Measurements from ENCODE around the gene CLIP2. TPM values are rescaled to one million over a fixed set of nuclear protein-coding genes. Genes with fewer than 3 reads are reported as not detected.

CLIP2 gene
- polyA plus RNA-seq, 1 of the 3 experiments (the other 2 are of a cell fraction), result 14.3 TPM

GRCh38 chr7:74443543-74444247 is 154.5 kb downstream of the CLIP2 start:
- WGBS (ENCODE audit: low lambda C conversion rate), result 90% methylated on average over 20 of the region's 21 CpGs
- H3K79me2 ChIP-seq (ENCODE audit: insufficient read depth), result no peaks in the 10 kb centered on the region
- H3K9me3 ChIP-seq, result peaks cover 2% of the 10 kb centered on the region; the same call in 1 of the 2 replicates
- no peaks in the 10 kb centered on the region for H3K27me3 ChIP-seq (ENCODE audit: insufficient read depth)
- no peak overlapping the region for H2AFZ ChIP-seq (ENCODE audit: low read depth)
- CTCF ChIA-PET, result interaction anchor here (1.0 to 3.2 kb wide), 4 partner anchors 26 to 123 kb away, joined by 3 to 18 read pairs (median 6); no protein-coding TSS in a partner anchor
- H3K4me1 ChIP-seq (ENCODE audit: control insufficient read depth in 1 of 2, insufficient read depth in 2 of 2, low read depth in 1 of 2, low read length in 1 of 2), result no peaks in the 10 kb centered on the region
- no peak overlapping the region for H3K4me3 ChIP-seq (ENCODE audit: low read depth in 2 of 2, low read length in 1 of 2)
- no peaks in the 10 kb centered on the region for H3F3A ChIP-seq (replicated peaks; ENCODE audit: insufficient read depth)
- peak; percentile 25 for DNase-seq
- no peaks in the 10 kb centered on the region for H4K20me1 ChIP-seq (ENCODE audit: insufficient read depth)
- no peak overlapping the region for H3K27ac ChIP-seq (ENCODE audit: low read depth in 2 of 2, low read length in 1 of 2)
- no peak overlapping the region for H3K9ac ChIP-seq
- H3K4me2 ChIP-seq, result no peak overlapping the region
- POLR2A ChIA-PET, result interaction anchor here (0.5 kb wide), 1 partner anchor 16 kb away, joined by 3 read pairs; no protein-coding TSS in a partner anchor
- TF ChIP-seq RFX5 (IDR thresholded peaks at IDR 0.05; ENCODE audit: low read length) (no peak), ELF1 (IDR thresholded peaks at IDR 0.05) (no peak), USF1 (IDR thresholded peaks at IDR 0.05; ENCODE audit: borderline replicate concordance, low read depth) (no peak)
- H3K36me3 ChIP-seq (replicated peaks in 1 of 2; ENCODE audit: control insufficient read depth in 1 of 2, insufficient read depth in 2 of 2, low read length in 1 of 2), result no peaks in the 10 kb centered on the region
- no peaks in the 10 kb centered on the region for H3K9me2 ChIP-seq

DNA sequence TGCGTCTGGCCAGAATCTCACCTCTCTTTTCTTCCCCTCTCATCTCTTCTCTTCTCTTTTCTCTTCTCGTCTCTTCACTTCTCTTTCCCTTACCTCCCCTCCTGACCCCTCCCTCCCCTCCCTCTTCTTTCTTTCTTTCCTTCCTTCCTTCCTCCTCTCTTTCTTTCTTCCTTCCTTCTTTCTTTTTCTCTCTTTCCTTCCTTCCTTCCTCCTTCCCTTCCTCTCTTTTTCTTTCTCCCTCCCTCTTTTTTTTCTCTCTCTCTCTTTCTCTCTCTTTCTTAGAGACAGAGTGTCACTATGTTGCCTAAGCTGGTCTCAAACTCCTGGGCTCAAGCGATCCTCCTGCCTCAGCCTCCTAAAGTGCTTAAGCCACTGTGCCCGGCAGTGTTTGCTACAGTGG is 159.9 kb downstream of the CLIP2 start:
- WGBS (ENCODE audit: low lambda C conversion rate), result 86% methylated on average over 4 of the region's 4 CpGs
- Histone ChIP-seq H3K9ac (no peak overlapping the region), H3K9me2 (no peaks in the 10 kb centered on the region), H3K27ac (ENCODE audit: low read depth in 2 of 2, low read length in 1 of 2) (no peak overlapping the region), H3K79me2 (ENCODE audit: insufficient read depth) (peaks cover 5% of the 10 kb centered on the region; the same call in 1 of the 2 replicates), H3K4me1 (ENCODE audit: control insufficient read depth in 1 of 2, insufficient read depth in 2 of 2, low read depth in 1 of 2, low read length in 1 of 2) (peaks cover 0 to 5% of the 10 kb centered on the region in 2 experiments; a peak in 1 of 4 replicates), H3K4me2 (no peak overlapping the region), H2AFZ (ENCODE audit: low read depth) (no peak overlapping the region), H4K20me1 (ENCODE audit: insufficient read depth) (no peaks in the 10 kb centered on the region), H3K36me3 (replicated peaks in 1 of 2; ENCODE audit: control insufficient read depth in 1 of 2, insufficient read depth in 2 of 2, low read length in 1 of 2) (no peaks in the 10 kb centered on the region), H3K27me3 (ENCODE audit: insufficient read depth) (no peaks in the 10 kb centered on the region), H3K9me3 (no peaks in the 10 kb centered on the region), H3F3A (replicated peaks; ENCODE audit: insufficient read depth) (peaks cover 3% of the 10 kb centered on the region), H3K4me3 (ENCODE audit: low read depth in 2 of 2, low read length in 1 of 2) (no peak overlapping the region)
- ChIA-PET POLR2A (interaction anchor here (0.6 kb wide), 1 partner anchor 230 kb away, joined by 6 read pairs; no protein-coding TSS in a partner anchor), CTCF (interaction anchor here (0.6 to 8.3 kb wide), 35 partner anchors 9 to 609 kb away, joined by 3 to 79 read pairs (median 4); no protein-coding TSS in a partner anchor)
- DNase-seq, result no peak
- TF ChIP-seq CHD2 (IDR thresholded peaks at IDR 0.05; ENCODE audit: low read length, partially characterized antibody) (no peak), FOXM1 (IDR thresholded peaks at IDR 0.05; ENCODE audit: low read depth) (no peak), RXRA (IDR thresholded peaks at IDR 0.05; ENCODE audit: borderline replicate concordance, low read depth) (no peak), MAX (IDR thresholded peaks at IDR 0.05; ENCODE audit: low read depth) (no peak), RCOR1 (IDR thresholded peaks at IDR 0.05; ENCODE audit: low read length) (no peak), NRF1 (IDR thresholded peaks at IDR 0.05; ENCODE audit: low read depth, low read length) (no peak), USF1 (IDR thresholded peaks at IDR 0.05; ENCODE audit: borderline replicate concordance, low read depth) (no peak), NFIC (IDR thresholded peaks at IDR 0.05; ENCODE audit: borderline replicate concordance) (no peak), GABPA (IDR thresholded peaks at IDR 0.05; ENCODE audit: low read depth) (no peak), MEF2A (IDR thresholded peaks at IDR 0.05; ENCODE audit: borderline replicate concordance, low read depth) (no peak), RAD21 (IDR thresholded peaks at IDR 0.05; ENCODE audit: low read length) (no peak), REST (IDR thresholded peaks at IDR 0.05; ENCODE audit: low read depth, low read length) (no peak), RFX5 (IDR thresholded peaks at IDR 0.05; ENCODE audit: low read length) (no peak), SMC3 (IDR thresholded peaks at IDR 0.05; ENCODE audit: low read depth, low read length) (no peak)
- TF ChIP-seq, protein P1, sequence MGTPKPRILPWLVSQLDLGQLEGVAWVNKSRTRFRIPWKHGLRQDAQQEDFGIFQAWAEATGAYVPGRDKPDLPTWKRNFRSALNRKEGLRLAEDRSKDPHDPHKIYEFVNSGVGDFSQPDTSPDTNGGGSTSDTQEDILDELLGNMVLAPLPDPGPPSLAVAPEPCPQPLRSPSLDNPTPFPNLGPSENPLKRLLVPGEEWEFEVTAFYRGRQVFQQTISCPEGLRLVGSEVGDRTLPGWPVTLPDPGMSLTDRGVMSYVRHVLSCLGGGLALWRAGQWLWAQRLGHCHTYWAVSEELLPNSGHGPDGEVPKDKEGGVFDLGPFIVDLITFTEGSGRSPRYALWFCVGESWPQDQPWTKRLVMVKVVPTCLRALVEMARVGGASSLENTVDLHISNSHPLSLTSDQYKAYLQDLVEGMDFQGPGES (IDR thresholded peaks at IDR 0.05; ENCODE audit: low read depth, low read length), result no peak
- TF ChIP-seq, protein P2, sequence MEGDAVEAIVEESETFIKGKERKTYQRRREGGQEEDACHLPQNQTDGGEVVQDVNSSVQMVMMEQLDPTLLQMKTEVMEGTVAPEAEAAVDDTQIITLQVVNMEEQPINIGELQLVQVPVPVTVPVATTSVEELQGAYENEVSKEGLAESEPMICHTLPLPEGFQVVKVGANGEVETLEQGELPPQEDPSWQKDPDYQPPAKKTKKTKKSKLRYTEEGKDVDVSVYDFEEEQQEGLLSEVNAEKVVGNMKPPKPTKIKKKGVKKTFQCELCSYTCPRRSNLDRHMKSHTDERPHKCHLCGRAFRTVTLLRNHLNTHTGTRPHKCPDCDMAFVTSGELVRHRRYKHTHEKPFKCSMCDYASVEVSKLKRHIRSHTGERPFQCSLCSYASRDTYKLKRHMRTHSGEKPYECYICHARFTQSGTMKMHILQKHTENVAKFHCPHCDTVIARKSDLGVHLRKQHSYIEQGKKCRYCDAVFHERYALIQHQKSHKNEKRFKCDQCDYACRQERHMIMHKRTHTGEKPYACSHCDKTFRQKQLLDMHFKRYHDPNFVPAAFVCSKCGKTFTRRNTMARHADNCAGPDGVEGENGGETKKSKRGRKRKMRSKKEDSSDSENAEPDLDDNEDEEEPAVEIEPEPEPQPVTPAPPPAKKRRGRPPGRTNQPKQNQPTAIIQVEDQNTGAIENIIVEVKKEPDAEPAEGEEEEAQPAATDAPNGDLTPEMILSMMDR (IDR thresholded peaks at IDR 0.05), result no peak
